Skeletal muscle cell (primary cell): ENCODE results near the gene NDUFS1.
"Not testable (repeated sequence)": the region's sequence is repeated elsewhere in the genome, so short reads cannot be mapped to it uniquely, and the experiment has no call there.

ENCODE experiments used
- DNase-seq: peaks from one replicate; pipeline ENCODE4 v3.0.0-alpha.2; 2010; ENCODE audit warnings: low read depth
- H3K4me3 ChIP-seq: 2 replicates; pipeline ENCODE4 v1.5.1; 2011; ENCODE audit warnings: low read depth, mild to moderate bottlenecking, control low read depth, low read length, moderate library complexity

Gene NDUFS1

GRCh38 chr2:206159346-206160124 lies at the start of gene NDUFS1, which contains the start of gene EEF1B2:
NDUFS1 (minus strand) TSS chr2:206159444; CDS start chr2:206153678, 5,766 bp downstream.
EEF1B2 (plus strand) TSS chr2:206159895; CDS start chr2:206159980, 85 bp downstream.
- H3K4me3 ChIP-seq, result peak within 1 kb of the TSS; percentile 67
- peak; percentile 95 for DNase-seq

- DNase-seq, result no peak
- no peak overlapping the region for H3K4me3 ChIP-seq
Observed at GRCh38 chr2:206208900-206209299, 49.7 kb upstream of the NDUFS1 start.

GRCh38 chr2:206207316-206207715 lies 48.1 kb upstream of the NDUFS1 start:
- not testable (repeated sequence) for H3K4me3 ChIP-seq, DNase-seq

GRCh38 chr2:206204710-206205109 lies 45.5 kb upstream of the NDUFS1 start:
- H3K4me3 ChIP-seq, result no peak overlapping the region
- DNase-seq, result no peak

GRCh38 chr2:206203331-206203730 lies 44.1 kb upstream of the NDUFS1 start:
- H3K4me3 ChIP-seq, result no peak overlapping the region

GRCh38 chr2:206202446-206202845 lies 43.2 kb upstream of the NDUFS1 start:
- no peak overlapping the region for H3K4me3 ChIP-seq
- DNase-seq, result no peak

More at GRCh38 chr2:206203331-206203730, 44.1 kb upstream of the NDUFS1 start:
- DNase-seq, result no peak

- DNase-seq, result no peak
- H3K4me3 ChIP-seq, result no peak overlapping the region
Observed at GRCh38 chr2:206201075-206201848, 42.0 kb upstream of the NDUFS1 start.

GRCh38 chr2:206198677-206199076 lies 39.4 kb upstream of the NDUFS1 start:
- DNase-seq, result peak; percentile 27
- H3K4me3 ChIP-seq, result no peak overlapping the region

GRCh38 chr2:206193671-206194357 lies 34.6 kb upstream of the NDUFS1 start:
- DNase-seq, result no peak
- H3K4me3 ChIP-seq, result no peak overlapping the region

GRCh38 chr2:206192157-206192556 lies 32.9 kb upstream of the NDUFS1 start:
- no peak for DNase-seq
- no peak overlapping the region for H3K4me3 ChIP-seq

- H3K4me3 ChIP-seq, result no peak overlapping the region
Observed at GRCh38 chr2:206190689-206191088, 31.4 kb upstream of the NDUFS1 start.

GRCh38 chr2:206190111-206190510 lies 30.9 kb upstream of the NDUFS1 start:
- no peak for DNase-seq
- no peak overlapping the region for H3K4me3 ChIP-seq

More at GRCh38 chr2:206190689-206191088, 31.4 kb upstream of the NDUFS1 start:
- DNase-seq, result no peak

GRCh38 chr2:206189691-206190090 lies 30.4 kb upstream of the NDUFS1 start:
- DNase-seq, result no peak
- H3K4me3 ChIP-seq, result no peak overlapping the region

- DNase-seq, H3K4me3 ChIP-seq: not testable (repeated sequence)
Observed at GRCh38 chr2:206181526-206181925, 22.3 kb upstream of the NDUFS1 start.

- no peak for DNase-seq
Observed at GRCh38 chr2:206176901-206177300, 17.7 kb upstream of the NDUFS1 start.

GRCh38 chr2:206176121-206176520 lies 16.9 kb upstream of the NDUFS1 start:
- no peak for DNase-seq
- H3K4me3 ChIP-seq, result no peak overlapping the region

More at GRCh38 chr2:206176901-206177300, 17.7 kb upstream of the NDUFS1 start:
- no peak overlapping the region for H3K4me3 ChIP-seq

- H3K4me3 ChIP-seq, result no peak overlapping the region
- no peak for DNase-seq
Observed at GRCh38 chr2:206173147-206173546, 13.9 kb upstream of the NDUFS1 start.

- DNase-seq, H3K4me3 ChIP-seq: not testable (repeated sequence)
Observed at GRCh38 chr2:206171624-206172397, 12.6 kb upstream of the NDUFS1 start.

GRCh38 chr2:206168230-206168629 lies 9.0 kb upstream of the NDUFS1 start:
- not testable (repeated sequence) for H3K4me3 ChIP-seq, DNase-seq
